Left hindlimb (tissue), 1 donor: ENCODE results near the gene DDX27.

Source experiments
- DNase-seq: peaks from one replicate; pipeline ENCODE4 v3.0.0-alpha.2; 2018

DDX27 gene

DNA sequence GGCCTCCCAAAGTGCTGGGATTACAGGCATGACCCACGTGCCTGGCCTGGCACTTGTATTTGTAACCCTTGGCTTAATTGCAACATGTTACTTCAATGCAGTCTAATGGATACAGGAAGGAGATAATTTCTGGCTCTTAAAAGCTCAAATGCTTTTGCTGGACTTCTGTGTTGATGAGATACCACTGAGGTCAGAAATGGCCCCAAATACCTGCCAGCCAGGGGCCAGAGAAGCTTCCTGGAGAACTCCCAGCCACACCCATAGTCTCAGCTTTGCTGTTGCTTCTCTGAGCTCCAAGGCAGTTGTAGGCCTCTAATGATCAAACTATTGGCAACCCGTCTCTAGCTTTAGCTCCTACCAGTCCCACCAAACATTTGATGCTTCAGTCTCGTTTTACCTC lies 72.8 kb downstream of the DDX27 start:
- DNase-seq = no peak

DNA sequence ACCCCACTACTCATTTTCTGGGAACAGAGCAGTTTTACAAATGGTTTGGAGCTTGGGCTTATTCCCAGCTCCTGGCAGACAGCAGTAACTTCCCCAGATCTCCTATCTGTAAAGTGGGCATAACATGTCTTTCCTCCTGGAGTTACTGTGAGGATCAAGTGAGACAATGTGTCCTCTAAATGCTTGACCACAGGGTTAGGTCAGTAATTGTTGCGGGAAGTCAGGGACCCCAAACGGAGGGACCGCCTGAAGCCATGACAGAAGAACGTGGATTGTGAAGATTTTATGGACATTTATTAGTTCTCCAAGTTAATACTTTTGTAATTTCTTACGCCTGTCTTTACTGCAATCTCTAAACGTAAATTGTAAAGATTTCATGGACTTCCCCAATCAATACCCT lies 73.9 kb downstream of the DDX27 start:
- no peak for DNase-seq
